HepG2 (cell line): ENCODE results near the gene WNT5A. TPM values are rescaled to one million over a fixed set of nuclear protein-coding genes. Genes with fewer than 3 reads are reported as not detected.

ENCODE experiments used
- ATAC-seq: fragments of 200-7000 bp; cut with Tn5 transposase; 3 replicates; pipeline ENCODE4 v1.9.1; 2020; ENCODE audit warnings: mild to moderate bottlenecking, moderate library complexity
- BruUV-seq: library from RNA; stranded (reverse); fragments of 400-500 nt; replicated peaks from 2 replicates; lab custom pipeline; 2021; lab: Mats Ljungman, UMichigan
- CTCF ChIA-PET: fragments of 300-600 bp; formaldehyde crosslinking; extraction: SDS; loops from one replicate; lab custom pipeline; 2021; ENCODE audit warnings: low total read pairs, inconsistent platforms, low intra/inter-chr PET ratio; lab: Yijun Ruan, JAX
- POLR2A ChIA-PET: fragments of 350-600 bp; sonication (Branson Sonifier 250); formaldehyde crosslinking; loops from one replicate; lab custom pipeline; 2020; ENCODE audit warnings: antibody characterized with exemption, inconsistent platforms; lab: Yijun Ruan, JAX
- DNase-seq: peaks from one replicate; pipeline ENCODE4 v3.0.0-alpha.2; 2015; ENCODE audit warnings: low spot score
- FAIRE-seq: peaks from 3 replicates; lab custom pipeline; 2011; peaks lifted over from hg19 to GRCh38; lab: Jason Lieb, UNC
- H2AFZ ChIP-seq: one replicate; pipeline ENCODE4 v1.6.1; 2011; ENCODE audit warnings: low read length, inconsistent platforms
- H3K27ac ChIP-seq: fragments of 300-600 bp; 3 replicates; pipeline ENCODE4 v1.8.0; 2011; ENCODE audit warnings: mixed run types, mild to moderate bottlenecking, mixed read lengths, low read length, inconsistent platforms; ENCODE audit not compliant: insufficient read depth; ENCODE audit errors: extremely low read length
- H3K27me3 ChIP-seq, 2 experiments: fragments of 200-600 bp in 1 of 2; 2 replicates in 1 of 2; 3 replicates in 1 of 2; pipeline versions ENCODE4 v1.6.0 to v1.8.0; 2011; ENCODE audit warnings: low read length in 2 of 2, mild to moderate bottlenecking in 2 of 2, moderate library complexity in 2 of 2, inconsistent platforms in 1 of 2; ENCODE audit not compliant: insufficient read depth in 2 of 2, control insufficient read depth in 1 of 2
- H3K36me3 ChIP-seq, 2 experiments: fragments of 200-600 bp in 1 of 2; replicated peaks in 1 of 2; 2 replicates in 1 of 2; 3 replicates in 1 of 2; pipeline versions ENCODE4 v1.5.1 to v1.8.0; 2011; ENCODE audit warnings: low read length in 2 of 2, inconsistent platforms in 1 of 2; ENCODE audit not compliant: insufficient read depth in 2 of 2, control insufficient read depth in 1 of 2
- H3K4me1 ChIP-seq: 2 replicates; pipeline ENCODE4 v1.5.1; 2012; ENCODE audit warnings: low read length, inconsistent platforms; ENCODE audit not compliant: insufficient read depth
- H3K4me2 ChIP-seq: 2 replicates; pipeline ENCODE4 v1.6.0; 2011; ENCODE audit warnings: low read depth, low read length, inconsistent platforms
- H3K4me3 ChIP-seq, 3 experiments: fragments of 200-600 bp in 1 of 3; sonication (generic), shearing (Covaris generic) in 1 of 3; replicated peaks in 1 of 3; 2 replicates each; pipeline ENCODE4 v1.5.1; 2011 to 2016; ENCODE audit warnings: low read length in 3 of 3, inconsistent platforms in 2 of 3, low read depth in 2 of 3, mild to moderate bottlenecking in 2 of 3, control low read depth in 1 of 3, mixed read lengths in 1 of 3; ENCODE audit not compliant: insufficient read depth in 1 of 3
- H3K79me2 ChIP-seq: one replicate; pipeline ENCODE4 v1.6.1; 2011; ENCODE audit warnings: low read length, inconsistent platforms; ENCODE audit not compliant: insufficient read depth
- H3K9ac ChIP-seq: 2 replicates; pipeline ENCODE4 v1.6.0; 2011; ENCODE audit warnings: mild to moderate bottlenecking, low read depth, low read length, inconsistent platforms; ENCODE audit not compliant: insufficient read depth
- H3K9me3 ChIP-seq: 2 replicates; pipeline ENCODE4 v1.5.1; 2012; ENCODE audit warnings: mild to moderate bottlenecking, low read length
- H4K20me1 ChIP-seq: 2 replicates; pipeline ENCODE4 v1.6.0; 2011; ENCODE audit warnings: inconsistent platforms, mild to moderate bottlenecking, low read length, moderate library complexity; ENCODE audit not compliant: insufficient read depth
- CEBPB ChIP-seq: IDR thresholded peaks from 2 replicates; pipeline ENCODE4 v1.6.1; 2011; ENCODE audit warnings: low read depth, low read length, improper control_type of control experiment, borderline replicate concordance
- ZNF318 ChIP-seq: sonication (generic); formaldehyde crosslinking; IDR thresholded peaks from 2 replicates; pipeline ENCODE4 v1.4.0; 2020; ENCODE audit warnings: mild to moderate bottlenecking, missing genetic modification reagents
- WGBS: methylation state at CpG from one replicate; pipeline ENCODE4 v1.1.6; 2017; ENCODE audit warnings: low lambda C conversion rate; 5-methylcytosine and 5-hydroxymethylcytosine counted together
- in situ Hi-C: cut with HindIII; loops from 2 replicates; pipeline ENCODE4 v1.10.0; 2017; ENCODE audit warnings: low pct_unique_long_range_greater_than_20kb; ENCODE audit not compliant: extremely low pct_ligation_motif_present
- intact Hi-C: fragments of 100-400 bp; cut with micrococcal nuclease; formaldehyde crosslinking; loops from one replicate; pipeline ENCODE4 v1.10.0; 2022; ENCODE audit not compliant: unreplicated experiment
- polyA plus RNA-seq, 8 experiments: library from polyadenylated mRNA; depleted of rRNA in 3 of 8; stranded (reverse) in 7 of 8; unstranded in 1 of 8; fragments of >200 nt; fragmentation: Illumina TruSeq in 4 of 8; extraction: Trizol in 4 of 8; gene quantifications; 2 replicates each; pipeline versions ENCODE4 v1.2.1 to v1.2.3, GENCODE V29; 2011 to 2016; ENCODE audit warnings: low read depth in 4 of 8, missing spikeins in 1 of 8, mixed read lengths in 1 of 8; ENCODE audit not compliant: insufficient read depth in 1 of 8
- total RNA-seq, 5 experiments: library from RNA; depleted of rRNA; stranded (reverse); fragments of >200 nt; fragmentation: Illumina TruSeq; extraction: Trizol; gene quantifications; 2 replicates each; pipeline ENCODE4 v1.2.3, GENCODE V29; 2016; ENCODE audit warnings: low read depth in 1 of 5

WNT5A gene
- total and polyA plus RNA-seq, 2 of the 13 experiments (the other 11 are each of a cell fraction or from before 2014, with no cell fraction given) = not detected

- Histone ChIP-seq H3K27me3 (no peaks in the 10 kb centered on the region; a peak in 1 of 5 replicates), H4K20me1 (no peaks in the 10 kb centered on the region), H3K4me1 (no peaks in the 10 kb centered on the region), H3K4me2 (no peak overlapping the region), H2AFZ (no peak overlapping the region), H3K9ac (no peak overlapping the region), H3K36me3 (no peaks in the 10 kb centered on the region), H3K9me3 (no peaks in the 10 kb centered on the region), H3K4me3 (no peak overlapping the region), H3K79me2 (no peaks in the 10 kb centered on the region), H3K27ac (no peak overlapping the region)
- 19% methylated on average over 3 of the region's 3 CpGs for WGBS
- in situ Hi-C loops (no loop called here), intact Hi-C loops (no loop called here)
- FAIRE-seq = no peak
- ChIA-PET CTCF (no interaction called here), POLR2A (no interaction called here)
- ATAC-seq = no peak
- BruUV-seq = no TSS peak
- no peak for DNase-seq
- TF ChIP-seq CEBPB (peak; percentile 52; the same call in 1 of the 2 replicates), ZNF318 (no peak)
Observed at GRCh38 chr3:55453886-55454496, 33.1 kb downstream of the WNT5A start.
